Ishikawa (cell line): ENCODE measurements around the gene GOLGA6L26.
A peak's percentile ranks its signal among the peaks of the same experiment; 100 is the strongest.
"Not testable (repeated sequence)": the region's sequence is repeated elsewhere in the genome, so short reads cannot be mapped to it uniquely, and the experiment has no call there.

ENCODE experiments used
- CEBPB ChIP-seq: IDR thresholded peaks from 2 replicates; pipeline ENCODE4 v1.6.1; 2012
- CREB1 ChIP-seq: IDR thresholded peaks from 2 replicates; pipeline ENCODE4 v1.6.1; 2012; ENCODE audit warnings: low read depth
- EGR1 ChIP-seq: IDR thresholded peaks from 2 replicates; pipeline ENCODE4 v1.6.1; 2012
- EP300 ChIP-seq: IDR thresholded peaks from 2 replicates; pipeline ENCODE4 v1.6.1; 2012; ENCODE audit warnings: borderline replicate concordance
- FOXM1 ChIP-seq: IDR thresholded peaks from 2 replicates; pipeline ENCODE4 v1.6.1; 2012; ENCODE audit warnings: low read depth, borderline replicate concordance
- NFIC ChIP-seq: IDR thresholded peaks from 2 replicates; pipeline ENCODE4 v1.6.1; 2012
- RAD21 ChIP-seq: IDR thresholded peaks from 2 replicates; pipeline ENCODE4 v1.6.1; 2012; ENCODE audit warnings: low read depth
- TAF1 ChIP-seq: IDR thresholded peaks from 2 replicates; pipeline ENCODE4 v1.6.1; 2012; ENCODE audit warnings: low read depth, mild to moderate bottlenecking
- TCF12 ChIP-seq: IDR thresholded peaks from 2 replicates; pipeline ENCODE4 v1.6.1; 2012; ENCODE audit warnings: low read depth
- TEAD4 ChIP-seq: IDR thresholded peaks from 2 replicates; pipeline ENCODE4 v1.6.1; 2012
- YY1 ChIP-seq: IDR thresholded peaks from 2 replicates; pipeline ENCODE4 v1.6.1; 2012; ENCODE audit warnings: low read depth
- ZBTB7A ChIP-seq: IDR thresholded peaks from 2 replicates; pipeline ENCODE4 v1.6.1; 2012; ENCODE audit warnings: low read depth
- TF ChIP-seq, protein P1 (sequence below): IDR thresholded peaks from 2 replicates; pipeline ENCODE4 v1.6.1; 2012
- TF ChIP-seq, protein P2 (sequence below): IDR thresholded peaks from 2 replicates; pipeline ENCODE4 v1.6.1; 2012
- TF ChIP-seq, protein P3 (sequence below): IDR thresholded peaks from 2 replicates; pipeline ENCODE4 v1.6.1; 2012; ENCODE audit warnings: low read depth, mild to moderate bottlenecking

The GOLGA6L26 gene, protein sequence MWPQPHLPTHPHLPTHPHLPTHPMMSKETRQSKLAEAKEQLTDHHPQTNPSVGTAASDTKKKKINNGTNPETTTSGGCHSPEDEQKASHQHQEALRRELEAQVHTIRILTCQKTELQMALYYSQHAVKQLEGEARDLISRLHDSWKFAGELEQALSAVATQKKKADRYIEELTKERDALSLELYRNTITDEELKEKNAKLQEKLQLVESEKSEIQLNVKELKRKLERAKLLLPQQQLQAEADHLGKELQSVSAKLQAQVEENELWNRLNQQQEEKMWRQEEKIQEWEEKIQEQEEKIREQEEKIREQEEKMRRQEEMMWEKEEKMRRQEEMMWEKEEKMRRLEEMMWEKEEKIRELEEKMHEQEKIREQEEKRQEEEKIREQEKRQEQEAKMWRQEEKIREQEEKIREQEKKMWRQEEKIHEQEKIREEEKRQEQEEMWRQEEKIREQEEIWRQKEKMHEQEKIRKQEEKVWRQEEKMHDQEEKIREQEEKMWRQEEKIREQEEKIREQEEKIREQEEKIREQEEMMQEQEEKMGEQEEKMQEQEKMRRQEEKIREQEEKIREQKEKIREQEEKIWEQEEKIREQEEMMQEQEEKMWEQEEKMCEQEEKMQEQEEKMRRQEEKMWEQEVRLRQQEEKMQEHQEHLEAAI

DNA sequence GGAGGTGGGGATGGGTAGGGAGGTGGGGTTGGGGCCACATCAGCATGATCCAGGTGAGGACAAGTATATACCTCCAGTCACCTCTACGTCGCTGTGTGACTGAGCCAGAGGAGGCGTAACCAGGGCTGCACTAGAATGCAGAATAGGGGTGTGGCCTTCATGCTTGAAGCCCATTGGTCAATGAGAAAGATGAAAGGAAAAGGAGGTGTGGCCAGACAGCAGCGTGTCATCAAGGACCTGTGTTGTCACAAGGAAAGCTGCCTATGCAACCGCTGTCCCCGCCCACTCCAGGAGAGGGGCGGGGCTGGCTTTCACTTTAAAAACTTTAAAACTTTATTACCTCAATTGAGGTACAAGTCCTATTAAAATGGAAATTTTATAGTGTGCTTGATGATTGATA lies at the start of gene GOLGA6L26:
Gene GOLGA6L26 (minus strand): TSS at position 101 of the 400 bp plus-strand sequence. CDS start 61 bp downstream, at position 40.
- TF ChIP-seq, protein P1, sequence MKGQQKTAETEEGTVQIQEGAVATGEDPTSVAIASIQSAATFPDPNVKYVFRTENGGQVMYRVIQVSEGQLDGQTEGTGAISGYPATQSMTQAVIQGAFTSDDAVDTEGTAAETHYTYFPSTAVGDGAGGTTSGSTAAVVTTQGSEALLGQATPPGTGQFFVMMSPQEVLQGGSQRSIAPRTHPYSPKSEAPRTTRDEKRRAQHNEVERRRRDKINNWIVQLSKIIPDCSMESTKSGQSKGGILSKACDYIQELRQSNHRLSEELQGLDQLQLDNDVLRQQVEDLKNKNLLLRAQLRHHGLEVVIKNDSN: not testable (repeated sequence)
- not testable (repeated sequence) for TF ChIP-seq CEBPB, TEAD4

DNA sequence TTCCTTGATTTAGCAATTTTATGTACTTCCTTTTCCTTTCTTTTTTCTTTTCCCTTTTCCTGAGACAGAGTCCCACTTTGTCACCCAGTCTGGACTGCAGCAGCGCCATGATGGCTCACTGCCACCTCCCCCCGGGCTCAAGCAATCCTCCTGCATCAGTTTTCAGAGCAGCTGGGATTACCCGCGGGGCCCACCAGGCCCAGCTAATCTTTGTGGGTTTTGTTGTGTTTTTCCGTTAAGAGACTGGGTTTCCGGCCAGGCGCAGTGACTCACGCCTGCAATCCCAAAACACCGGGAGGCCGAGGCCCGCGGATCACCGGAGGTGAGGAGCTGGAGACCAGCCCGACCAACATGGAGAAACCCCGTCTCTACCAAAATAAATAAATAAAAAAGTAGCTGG lies 38.3 kb upstream of the GOLGA6L26 start:
- TF ChIP-seq CEBPB: no peak
- no peak for TF ChIP-seq ZBTB7A
- no peak for TF ChIP-seq YY1
- no peak for TF ChIP-seq FOXM1
- TF ChIP-seq, protein P2, sequence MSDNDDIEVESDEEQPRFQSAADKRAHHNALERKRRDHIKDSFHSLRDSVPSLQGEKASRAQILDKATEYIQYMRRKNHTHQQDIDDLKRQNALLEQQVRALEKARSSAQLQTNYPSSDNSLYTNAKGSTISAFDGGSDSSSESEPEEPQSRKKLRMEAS: no peak
- no peak for TF ChIP-seq RAD21
- TF ChIP-seq, protein P1: no peak

DNA sequence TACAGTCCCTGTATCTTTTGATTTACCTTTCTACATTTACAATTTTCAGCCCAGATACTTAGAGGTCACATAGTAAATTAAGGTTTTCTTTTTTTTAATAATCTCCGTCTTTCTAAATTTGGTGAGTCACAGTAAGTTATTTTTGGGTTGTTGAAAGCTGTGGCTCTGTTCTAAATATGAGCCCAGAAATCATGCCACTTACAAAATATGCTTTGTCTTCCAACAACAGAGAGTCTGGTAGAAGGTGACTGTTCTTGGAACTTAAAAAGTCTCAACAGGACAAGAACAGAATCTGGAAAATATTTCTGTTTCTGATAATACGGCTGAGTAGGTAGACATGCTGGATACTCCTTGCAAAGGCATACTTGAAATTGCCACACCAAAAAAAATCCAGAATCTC lies 36.6 kb upstream of the GOLGA6L26 start:
- TF ChIP-seq TEAD4 (no peak), YY1 (no peak), TCF12 (no peak), CEBPB (no peak), FOXM1 (no peak), NFIC (no peak), TAF1 (no peak), ZBTB7A (no peak), CREB1 (no peak), RAD21 (no peak), EP300 (no peak), EGR1 (no peak)
- TF ChIP-seq, protein P3, sequence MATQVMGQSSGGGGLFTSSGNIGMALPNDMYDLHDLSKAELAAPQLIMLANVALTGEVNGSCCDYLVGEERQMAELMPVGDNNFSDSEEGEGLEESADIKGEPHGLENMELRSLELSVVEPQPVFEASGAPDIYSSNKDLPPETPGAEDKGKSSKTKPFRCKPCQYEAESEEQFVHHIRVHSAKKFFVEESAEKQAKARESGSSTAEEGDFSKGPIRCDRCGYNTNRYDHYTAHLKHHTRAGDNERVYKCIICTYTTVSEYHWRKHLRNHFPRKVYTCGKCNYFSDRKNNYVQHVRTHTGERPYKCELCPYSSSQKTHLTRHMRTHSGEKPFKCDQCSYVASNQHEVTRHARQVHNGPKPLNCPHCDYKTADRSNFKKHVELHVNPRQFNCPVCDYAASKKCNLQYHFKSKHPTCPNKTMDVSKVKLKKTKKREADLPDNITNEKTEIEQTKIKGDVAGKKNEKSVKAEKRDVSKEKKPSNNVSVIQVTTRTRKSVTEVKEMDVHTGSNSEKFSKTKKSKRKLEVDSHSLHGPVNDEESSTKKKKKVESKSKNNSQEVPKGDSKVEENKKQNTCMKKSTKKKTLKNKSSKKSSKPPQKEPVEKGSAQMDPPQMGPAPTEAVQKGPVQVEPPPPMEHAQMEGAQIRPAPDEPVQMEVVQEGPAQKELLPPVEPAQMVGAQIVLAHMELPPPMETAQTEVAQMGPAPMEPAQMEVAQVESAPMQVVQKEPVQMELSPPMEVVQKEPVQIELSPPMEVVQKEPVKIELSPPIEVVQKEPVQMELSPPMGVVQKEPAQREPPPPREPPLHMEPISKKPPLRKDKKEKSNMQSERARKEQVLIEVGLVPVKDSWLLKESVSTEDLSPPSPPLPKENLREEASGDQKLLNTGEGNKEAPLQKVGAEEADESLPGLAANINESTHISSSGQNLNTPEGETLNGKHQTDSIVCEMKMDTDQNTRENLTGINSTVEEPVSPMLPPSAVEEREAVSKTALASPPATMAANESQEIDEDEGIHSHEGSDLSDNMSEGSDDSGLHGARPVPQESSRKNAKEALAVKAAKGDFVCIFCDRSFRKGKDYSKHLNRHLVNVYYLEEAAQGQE: no peak
- TF ChIP-seq, protein P1: no peak
- TF ChIP-seq, protein P2: no peak

DNA sequence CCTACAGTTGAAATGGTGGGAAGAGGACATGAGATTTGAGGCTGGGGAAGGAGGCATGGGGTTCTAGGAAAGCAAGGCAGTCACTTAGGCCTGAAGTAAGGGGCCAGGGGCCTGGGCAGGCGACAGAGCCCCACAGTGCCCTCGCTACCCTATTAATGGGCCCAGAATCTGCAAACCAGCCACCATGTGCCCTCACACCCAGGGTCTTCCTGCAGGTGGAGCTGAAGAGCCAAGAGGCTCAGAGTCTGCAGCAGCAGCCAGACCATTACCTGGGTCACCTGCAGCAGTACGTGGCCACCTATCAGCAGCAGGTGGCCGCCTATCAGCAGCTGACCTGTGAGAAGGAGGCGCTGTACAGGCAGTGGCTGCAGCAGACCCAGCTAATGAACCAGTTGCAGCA lies 28.6 kb upstream of the GOLGA6L26 start:
- TF ChIP-seq RAD21: peak; percentile 18; the same call in 1 of the 2 replicates

DNA sequence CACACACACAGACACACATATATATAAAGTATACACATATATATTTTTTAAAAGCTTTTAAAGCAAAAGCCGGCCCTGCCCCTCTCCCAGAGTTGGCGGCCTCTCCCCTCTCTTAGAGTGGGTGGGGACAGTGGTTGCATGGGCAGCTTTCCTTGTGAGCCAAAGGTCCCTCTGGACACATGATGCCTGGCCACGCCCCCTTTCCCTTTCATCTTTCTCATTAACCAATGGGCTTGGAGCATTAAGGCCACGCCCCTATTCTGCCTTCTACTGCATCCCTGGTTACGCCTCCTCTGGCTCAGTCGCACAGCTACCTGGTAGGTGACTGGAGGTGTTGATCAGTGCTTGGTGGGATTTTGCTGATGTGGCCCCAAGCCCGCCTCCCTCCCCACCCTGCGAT lies 20.5 kb upstream of the GOLGA6L26 start, which contains the start of gene GOLGA8S:
Gene GOLGA8S (plus strand): TSS at position 301 of the 400 bp plus-strand sequence. CDS start 62 bp downstream, at position 363.
- TF ChIP-seq FOXM1, TAF1, ZBTB7A: not testable (repeated sequence)
